HepG2 (cell line): ENCODE measurements around the gene PKP3. TPM values are rescaled to one million over a fixed set of nuclear protein-coding genes. Genes with fewer than 3 reads are reported as not detected.

Experiments
- CERS6 ChIP-seq: sonication (generic); formaldehyde crosslinking; IDR thresholded peaks from 2 replicates; pipeline ENCODE4 v1.5.0; 2020; ENCODE audit warnings: missing genetic modification reagents
- CTCF ChIP-seq: sonication (generic); formaldehyde crosslinking; IDR thresholded peaks from 2 replicates; pipeline ENCODE4 v1.5.0; 2020; ENCODE audit warnings: mild to moderate bottlenecking, missing genetic modification reagents, moderate library complexity
- MXI1 ChIP-seq: IDR thresholded peaks from 3 replicates; pipeline ENCODE4 v1.6.1; 2012; ENCODE audit warnings: low read depth, low read length, inconsistent platforms, borderline replicate concordance
- NFYC ChIP-seq: IDR thresholded peaks from 2 replicates; pipeline ENCODE4 v1.6.1; 2016; ENCODE audit warnings: missing genetic modification reagents, missing compliant biosample characterization
- RELA ChIP-seq: sonication (generic); formaldehyde crosslinking; IDR thresholded peaks from 2 replicates; pipeline ENCODE4 v1.4.0; 2020; ENCODE audit warnings: missing genetic modification reagents
- SAP130 ChIP-seq: IDR thresholded peaks from 2 replicates; pipeline ENCODE4 v1.6.1; 2016; ENCODE audit warnings: low read depth
- SMYD3 ChIP-seq: sonication (generic); formaldehyde crosslinking; IDR thresholded peaks from 2 replicates; pipeline ENCODE4 v1.8.1; 2023; ENCODE audit warnings: mild to moderate bottlenecking, missing genetic modification reagents
- TEAD3 ChIP-seq: optimal IDR thresholded peaks from 2 replicates; pipeline ENCODE3; 2016; ENCODE audit warnings: borderline replicate concordance
- TGIF2 ChIP-seq: IDR thresholded peaks from 2 replicates; pipeline ENCODE4 v1.6.1; 2016; ENCODE audit warnings: control low read depth, missing compliant biosample characterization
- ZBTB2 ChIP-seq: sonication (generic); formaldehyde crosslinking; IDR thresholded peaks from 2 replicates; pipeline ENCODE4 v1.8.0; 2022; ENCODE audit warnings: low read depth, missing genetic modification reagents
- ZBTB25 ChIP-seq: IDR thresholded peaks from 2 replicates; pipeline ENCODE4 v1.6.1; 2018; ENCODE audit warnings: missing genetic modification reagents
- ZBTB38 ChIP-seq: sonication (generic); formaldehyde crosslinking; IDR thresholded peaks from 2 replicates; pipeline ENCODE4 v1.5.1; 2020; ENCODE audit warnings: mild to moderate bottlenecking, missing genetic modification reagents
- ZIK1 ChIP-seq: sonication (generic); formaldehyde crosslinking; IDR thresholded peaks from 2 replicates; pipeline ENCODE4 v1.5.0; 2020; ENCODE audit warnings: mild to moderate bottlenecking, low read depth, missing genetic modification reagents, borderline replicate concordance
- ZNF552 ChIP-seq: sonication (generic); formaldehyde crosslinking; IDR thresholded peaks from 2 replicates; pipeline ENCODE4 v1.9.0; 2022; ENCODE audit warnings: missing genetic modification reagents, mild to moderate bottlenecking, borderline replicate concordance
- ZNF558 ChIP-seq: sonication (generic); formaldehyde crosslinking; IDR thresholded peaks from 2 replicates; pipeline ENCODE4 v1.9.0; 2022; ENCODE audit warnings: mild to moderate bottlenecking, missing genetic modification reagents, borderline replicate concordance
- ZNF614 ChIP-seq: IDR thresholded peaks from 2 replicates; pipeline ENCODE4 v1.6.1; 2018; ENCODE audit warnings: missing biosample characterization, missing genetic modification reagents, inconsistent platforms, borderline replicate concordance
- polyA plus RNA-seq, 8 experiments: library from polyadenylated mRNA; depleted of rRNA in 3 of 8; stranded (reverse) in 7 of 8; unstranded in 1 of 8; fragments of >200 nt; fragmentation: Illumina TruSeq in 4 of 8; extraction: Trizol in 4 of 8; gene quantifications; 2 replicates each; pipeline versions ENCODE4 v1.2.1 to v1.2.3, GENCODE V29; 2011 to 2016; ENCODE audit warnings: low read depth in 4 of 8, missing spikeins in 1 of 8, mixed read lengths in 1 of 8; ENCODE audit not compliant: insufficient read depth in 1 of 8
- total RNA-seq, 5 experiments: library from RNA; depleted of rRNA; stranded (reverse); fragments of >200 nt; fragmentation: Illumina TruSeq; extraction: Trizol; gene quantifications; 2 replicates each; pipeline ENCODE4 v1.2.3, GENCODE V29; 2016; ENCODE audit warnings: low read depth in 1 of 5
- TF ChIP-seq, protein P1 (sequence below): conservative IDR thresholded peaks from 2 replicates; pipeline ENCODE4 v1.6.1; 2018; ENCODE audit warnings: missing genetic modification reagents

Gene PKP3
- total and polyA plus RNA-seq, 2 of the 13 experiments (the other 11 are each of a cell fraction or from before 2014, with no cell fraction given): 18.0 to 28.7 TPM

GRCh38 chr11:449889-450808 lies 56.1 kb downstream of the PKP3 start, which contains the start of gene PTDSS2 (continued):
- peak; percentile 93; the same call in 1 of the 2 replicates for TF ChIP-seq ZBTB25 (CRISPR knock-in tag)
- peak; percentile 71 for TF ChIP-seq NFYC (CRISPR knock-in tag)
- peak; percentile 95 for TF ChIP-seq MXI1
- peak; percentile 49; the same call in 1 of the 2 replicates for TF ChIP-seq ZBTB38 (CRISPR knock-in tag)
- TF ChIP-seq ZNF614 (CRISPR knock-in tag): no peak; the same call in 1 of the 2 replicates
- TF ChIP-seq RELA (CRISPR knock-in tag): peak; percentile 59; the same call in 1 of the 2 replicates
- no peak for TF ChIP-seq SMYD3 (CRISPR knock-in tag)
- peak; percentile 66 for TF ChIP-seq TEAD3
- TF ChIP-seq SAP130 (CRISPR knock-in tag): peak; percentile 94
- TF ChIP-seq ZNF558 (CRISPR knock-in tag): 0 out of 2 replicates have a peak, but pooled peaks have one; percentile 18
- no peak for TF ChIP-seq ZNF552 (CRISPR knock-in tag)
- TF ChIP-seq ZBTB2 (CRISPR knock-in tag): peak; percentile 65; the same call in 1 of the 2 replicates
- TF ChIP-seq TGIF2 (CRISPR knock-in tag): peak; percentile 50; the same call in 1 of the 2 replicates
- peak; percentile 84 for TF ChIP-seq ZIK1
- TF ChIP-seq CTCF: peak; percentile 36; the same call in 1 of the 2 replicates
- TF ChIP-seq, protein P1, sequence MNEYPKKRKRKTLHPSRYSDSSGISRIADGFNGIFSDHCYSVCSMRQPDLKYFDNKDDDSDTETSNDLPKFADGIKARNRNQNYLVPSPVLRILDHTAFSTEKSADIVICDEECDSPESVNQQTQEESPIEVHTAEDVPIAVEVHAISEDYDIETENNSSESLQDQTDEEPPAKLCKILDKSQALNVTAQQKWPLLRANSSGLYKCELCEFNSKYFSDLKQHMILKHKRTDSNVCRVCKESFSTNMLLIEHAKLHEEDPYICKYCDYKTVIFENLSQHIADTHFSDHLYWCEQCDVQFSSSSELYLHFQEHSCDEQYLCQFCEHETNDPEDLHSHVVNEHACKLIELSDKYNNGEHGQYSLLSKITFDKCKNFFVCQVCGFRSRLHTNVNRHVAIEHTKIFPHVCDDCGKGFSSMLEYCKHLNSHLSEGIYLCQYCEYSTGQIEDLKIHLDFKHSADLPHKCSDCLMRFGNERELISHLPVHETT (CRISPR knock-in tag): peak; percentile 85
- no peak for TF ChIP-seq CERS6 (CRISPR knock-in tag)
